Activated CD4-positive, CD25-positive, alpha-beta regulatory T cell treated with anti-CD3 and anti-CD28 coated beads, Interleukin-2, amount 50 U/mL, for 72 hours (primary cell): Measurements from ENCODE around the gene DPY30.
"Not testable (repeated sequence)": the region's sequence is repeated elsewhere in the genome, so short reads cannot be mapped to it uniquely, and the experiment has no call there.

Source experiments
- DNase-seq: peaks from one replicate; pipeline ENCODE4 v3.0.0; 2021

Gene DPY30

DNA sequence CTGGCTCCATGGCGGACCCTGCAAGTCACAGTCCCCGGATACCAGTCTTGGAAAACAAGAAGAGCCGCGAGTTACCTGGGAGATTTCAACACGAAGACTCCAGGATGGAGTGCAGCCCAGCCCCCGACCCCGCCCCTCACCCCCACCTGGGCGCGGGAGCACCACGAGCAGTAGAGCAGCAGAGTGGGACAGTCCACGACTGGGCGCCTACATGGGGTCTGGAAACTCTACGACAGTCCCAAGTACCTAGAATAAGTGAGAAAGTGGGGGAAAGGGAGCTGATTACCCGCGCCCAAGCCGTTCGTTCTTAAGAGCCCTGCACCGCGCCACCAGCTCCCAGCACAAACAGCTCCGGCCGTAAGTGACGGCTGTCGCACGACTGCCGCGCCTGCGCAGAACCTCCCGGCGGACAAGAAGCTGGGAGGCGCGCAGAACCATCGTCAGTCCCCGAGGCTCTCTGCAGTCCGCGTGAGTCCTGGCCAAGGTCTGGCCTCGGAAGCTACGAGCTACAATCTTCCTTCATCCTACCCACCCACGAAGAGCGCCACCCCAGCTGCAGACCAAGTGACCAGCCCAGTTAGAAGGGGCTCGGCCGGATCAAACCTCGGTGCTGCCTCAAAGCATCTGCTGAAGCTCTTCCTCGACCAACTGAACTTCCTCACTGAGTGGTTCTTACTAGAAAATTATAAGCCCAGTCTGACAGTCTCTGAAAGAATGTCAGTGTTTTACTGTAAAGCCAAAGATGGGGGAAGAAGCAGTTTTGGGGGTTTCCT lies at the start of gene DPY30:
Gene DPY30, minus strand, starts transcription at position 359 of the 773 bp plus-strand sequence. Its CDS starts 349 bp downstream, at position 10.
- peak; percentile 90 for DNase-seq

DNA sequence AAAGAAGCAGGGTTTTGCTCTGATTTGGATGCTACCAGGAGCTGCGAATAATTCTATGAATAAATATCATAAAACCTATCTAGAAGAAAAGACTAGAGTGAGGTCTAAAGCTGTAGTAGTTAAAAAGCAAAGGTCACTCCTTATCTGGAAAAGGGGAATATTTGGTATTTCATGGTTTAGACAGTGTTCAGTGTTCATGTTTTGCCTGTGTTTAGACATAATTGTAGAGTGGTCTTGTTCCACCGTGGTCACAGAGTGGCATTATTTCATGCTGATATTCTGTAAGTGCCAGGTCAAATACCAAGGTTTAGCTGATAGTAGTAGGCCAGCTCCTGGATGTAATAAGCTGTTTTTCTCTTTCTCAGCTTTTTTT lies 34.5 kb upstream of the DPY30 start:
- DNase-seq = no peak

DNA sequence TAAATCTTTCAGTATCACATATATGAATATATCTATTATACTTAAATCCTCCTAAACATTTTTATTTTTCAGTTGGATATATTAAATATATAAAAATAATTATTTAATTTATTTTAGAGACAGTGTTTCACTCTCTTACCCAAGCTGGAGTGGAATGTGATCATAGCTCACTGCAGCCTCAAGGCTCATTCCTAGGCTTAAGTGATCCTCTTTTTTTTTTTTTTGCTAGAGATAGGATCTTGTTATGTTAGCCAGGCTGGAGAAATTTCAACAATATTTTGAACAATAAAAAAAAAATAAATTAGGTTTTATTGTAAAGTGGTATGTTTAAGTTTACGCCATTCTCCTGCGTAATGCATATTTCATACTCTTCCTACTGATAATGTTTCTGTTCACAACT lies 27.9 kb upstream of the DPY30 start:
- no peak for DNase-seq

DNA sequence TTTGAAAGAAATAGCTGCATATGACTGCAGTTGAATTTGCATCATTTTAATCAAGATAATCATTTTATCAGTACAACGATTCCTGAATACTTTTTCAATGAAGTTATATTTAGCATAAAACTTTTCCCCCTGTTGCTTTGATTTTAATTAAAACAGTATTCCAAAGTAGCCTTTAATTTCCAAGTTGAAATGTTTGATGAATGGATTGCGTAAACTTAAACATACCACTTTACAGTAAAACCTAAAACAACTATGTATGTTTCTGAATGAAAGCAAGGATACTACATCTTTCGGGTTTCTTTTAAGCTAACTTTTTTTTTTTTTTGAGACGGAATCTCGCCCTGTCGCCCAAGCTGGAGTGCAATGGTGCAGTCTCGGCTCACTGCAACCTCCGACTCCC lies 25.1 kb upstream of the DPY30 start:
- DNase-seq = no peak

DNA sequence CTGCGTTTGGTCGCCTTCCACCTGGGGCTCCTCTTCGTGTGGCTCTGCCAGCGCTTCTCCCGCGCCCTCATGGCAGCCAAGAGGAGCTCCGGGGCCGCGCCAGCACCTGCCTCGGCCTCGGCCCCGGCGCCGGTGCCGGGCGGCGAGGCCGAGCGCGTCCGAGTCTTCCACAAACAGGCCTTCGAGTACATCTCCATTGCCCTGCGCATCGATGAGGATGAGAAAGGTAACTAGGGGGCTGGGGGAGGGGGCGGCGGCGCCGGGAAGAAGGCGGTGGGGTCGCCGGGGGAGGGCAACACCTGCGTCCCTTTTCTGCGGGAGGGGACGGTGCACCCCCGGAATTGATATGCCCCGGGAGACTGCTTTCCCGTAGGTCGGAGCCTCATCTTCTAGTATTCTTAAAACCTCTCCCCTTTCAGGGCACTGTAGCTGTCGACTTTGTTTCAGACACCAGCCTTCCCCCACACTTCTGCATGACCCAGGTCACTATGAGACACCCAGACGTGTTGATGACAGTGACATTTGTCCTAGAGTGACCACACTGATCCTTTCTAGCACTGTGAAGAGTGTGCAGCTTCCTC lies 24.5 kb upstream of the DPY30 start:
- DNase-seq = no peak

DNA sequence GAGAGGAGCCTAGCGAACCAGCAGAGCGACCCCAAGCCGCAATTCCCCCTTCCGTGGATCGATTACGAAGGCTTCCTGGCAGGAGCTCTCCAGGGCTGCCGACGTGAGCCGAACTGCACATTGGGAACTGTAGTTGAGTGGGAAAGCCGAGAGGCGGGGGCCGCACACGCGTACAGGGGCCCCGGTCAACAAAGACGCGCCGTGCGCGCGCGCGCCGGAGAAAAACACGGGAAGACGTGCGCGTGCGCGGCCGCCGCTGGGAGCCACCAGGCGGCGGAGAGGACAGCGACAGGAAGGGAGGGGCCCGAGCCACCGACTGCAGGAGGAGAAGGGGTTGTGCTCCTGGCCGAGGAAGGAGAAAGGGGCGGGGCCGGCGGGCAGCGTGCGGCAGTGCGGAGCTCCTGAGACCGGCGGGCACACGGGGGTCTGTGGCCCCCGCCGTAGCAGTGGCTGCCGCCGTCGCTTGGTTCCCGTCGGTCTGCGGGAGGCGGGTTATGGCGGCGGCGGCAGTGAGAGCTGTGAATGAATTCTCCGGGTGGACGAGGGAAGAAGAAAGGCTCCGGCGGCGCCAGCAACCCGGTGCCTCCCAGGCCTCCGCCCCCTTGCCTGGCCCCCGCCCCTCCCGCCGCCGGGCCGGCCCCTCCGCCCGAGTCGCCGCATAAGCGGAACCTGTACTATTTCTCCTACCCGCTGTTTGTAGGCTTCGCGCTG lies 23.9 kb upstream of the DPY30 start, which contains the start of gene SPAST:
Gene SPAST, plus strand, starts transcription at position 247 of the 711 bp plus-strand sequence. Its CDS starts 276 bp downstream, at position 523.
- peak; percentile 97 for DNase-seq

DNA sequence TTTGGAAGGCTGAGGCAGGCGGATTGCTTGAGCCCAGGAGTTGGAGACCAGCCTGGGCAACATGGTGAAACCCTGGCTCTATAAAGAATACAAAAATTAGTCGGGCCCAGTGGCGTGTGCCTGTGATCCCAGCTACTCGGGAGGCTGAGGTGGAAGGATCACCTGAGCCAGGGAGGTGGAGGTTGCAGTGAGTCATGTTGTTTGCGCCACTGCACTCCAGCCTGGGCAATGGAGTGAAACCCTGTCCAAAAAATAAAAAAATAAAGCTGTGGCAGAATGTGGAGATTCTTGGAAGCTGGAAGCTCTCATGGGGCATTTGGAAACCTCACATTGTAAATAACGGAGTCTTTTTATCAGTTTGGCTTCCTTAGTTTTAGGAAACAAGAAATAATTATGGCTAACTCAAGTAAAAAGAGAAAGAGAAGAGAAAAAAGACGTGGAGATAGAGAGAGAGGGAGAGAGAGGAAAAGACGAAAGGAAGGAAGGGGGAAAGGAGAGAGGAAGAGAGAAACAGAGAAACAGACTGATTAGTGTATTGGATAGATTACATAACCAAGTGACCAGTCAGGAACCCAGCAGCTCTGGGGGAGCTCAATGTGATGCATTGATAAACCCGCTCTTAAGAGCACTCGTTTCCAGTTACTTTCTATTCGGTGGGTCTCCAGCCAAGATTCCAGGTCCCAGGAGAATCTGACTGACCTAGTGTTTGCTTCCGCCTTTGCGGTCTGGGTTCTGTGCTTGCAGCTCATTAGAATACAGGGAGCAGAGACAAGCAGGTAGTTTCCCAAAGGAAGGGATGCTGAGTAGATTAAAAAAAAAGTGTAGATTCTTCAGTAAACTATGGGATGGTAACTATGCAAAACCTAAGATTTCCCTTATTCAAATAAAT lies 22.6 kb upstream of the DPY30 start:
- DNase-seq = no peak

DNA sequence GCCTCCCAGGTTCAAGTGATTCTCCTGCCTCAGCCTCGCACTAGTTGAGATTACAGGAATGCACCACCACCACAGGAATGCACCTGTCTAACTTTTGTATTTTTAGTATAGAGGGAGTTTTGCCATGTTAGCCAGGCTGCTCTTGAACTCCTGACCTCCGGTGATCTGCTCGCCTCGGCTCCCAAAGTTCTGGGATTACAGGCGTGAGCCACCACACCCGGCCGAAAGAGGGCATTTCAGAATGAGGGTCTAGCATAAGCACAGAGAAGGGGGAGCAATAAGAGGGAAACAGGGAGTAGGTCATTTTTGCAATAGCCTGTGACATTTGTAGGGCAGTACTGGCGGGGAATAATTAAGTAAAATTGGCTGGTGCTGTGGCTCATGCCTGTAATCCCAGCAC lies 21.8 kb upstream of the DPY30 start:
- no peak for DNase-seq

DNA sequence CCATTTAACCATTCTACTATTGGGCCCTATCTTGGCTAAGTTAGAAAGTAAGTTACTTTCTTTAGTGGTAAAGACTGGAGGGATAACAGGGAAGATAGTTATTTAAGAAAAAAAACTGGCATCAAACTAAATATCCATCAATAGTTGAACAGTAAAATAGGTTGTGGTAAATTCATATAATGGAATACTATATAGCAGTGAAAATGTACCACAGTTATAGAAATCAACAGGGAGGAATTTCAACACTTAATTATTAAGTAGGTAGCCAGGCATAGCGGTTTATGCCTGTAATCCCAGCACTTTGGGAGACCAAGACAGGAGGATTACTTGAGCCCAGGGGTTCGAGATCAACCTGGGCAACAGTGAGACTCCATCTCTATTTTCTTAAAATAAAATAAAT lies 20.7 kb upstream of the DPY30 start:
- DNase-seq = no peak

DNA sequence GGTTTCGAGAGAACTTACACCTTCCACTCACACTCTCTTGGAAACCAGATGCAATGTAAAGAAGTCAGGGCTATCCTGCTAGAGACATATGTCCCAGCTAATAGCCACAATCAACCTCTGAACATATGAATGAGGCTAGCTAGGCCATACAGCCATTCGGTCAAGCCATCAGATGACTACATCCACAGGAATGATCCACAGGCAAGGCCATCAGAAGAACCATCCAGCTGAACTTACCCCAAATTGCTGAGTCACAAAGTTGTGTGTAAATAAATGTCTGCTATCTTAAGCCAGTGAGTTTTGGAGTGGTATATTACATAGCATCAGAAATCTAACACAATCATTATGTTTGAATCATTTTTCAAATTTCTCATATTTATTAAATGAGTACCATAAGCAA lies 18.5 kb upstream of the DPY30 start:
- no peak for DNase-seq

DNA sequence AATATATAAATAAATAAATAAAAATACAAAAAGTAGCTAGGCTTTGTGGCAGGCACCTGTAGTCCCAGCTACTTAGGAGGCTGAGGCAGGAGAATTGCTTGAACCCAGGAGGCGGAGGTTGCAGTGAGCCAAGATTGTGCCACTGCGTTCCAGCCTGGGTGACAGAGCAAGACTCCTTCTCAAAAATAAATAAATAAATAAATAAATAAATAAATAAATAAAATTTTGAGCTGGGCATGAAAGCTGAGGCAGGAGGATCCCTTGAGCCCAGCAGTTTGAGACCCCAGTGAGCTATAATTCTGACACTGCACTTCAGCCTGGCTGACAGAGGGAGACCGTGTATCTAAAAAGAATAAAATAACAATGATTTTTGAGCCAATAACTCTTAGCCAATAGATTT lies 15.0 kb upstream of the DPY30 start:
- DNase-seq = not testable (repeated sequence)

DNA sequence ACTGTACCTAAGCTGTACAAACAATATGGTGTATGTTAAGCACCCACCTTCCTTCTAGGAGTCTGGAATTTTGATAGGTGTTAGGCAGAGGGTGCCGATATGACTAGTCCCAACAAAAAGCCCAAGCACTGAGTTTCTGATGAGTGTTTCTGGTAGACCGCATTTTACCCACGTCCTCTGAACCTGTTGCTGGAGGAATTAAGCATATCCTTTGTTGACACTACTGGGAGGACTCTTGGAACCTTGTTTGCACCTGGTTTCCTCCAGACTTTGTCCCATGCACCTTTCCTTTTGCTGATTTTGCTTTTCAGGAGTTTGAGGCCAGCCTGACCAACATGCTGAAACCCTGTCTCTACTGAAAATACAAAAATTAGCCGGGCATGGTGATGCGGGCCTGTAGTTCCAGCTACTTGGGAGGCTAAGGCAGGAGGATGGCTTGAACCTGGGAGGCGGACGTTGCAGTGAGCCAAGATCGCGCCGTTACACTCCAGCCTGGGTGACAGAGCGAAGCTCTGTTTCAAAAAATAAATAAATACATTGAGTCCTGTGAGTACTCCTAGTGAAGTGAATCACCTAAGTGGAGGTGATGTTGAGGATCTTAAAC lies 12.3 kb upstream of the DPY30 start:
- no peak for DNase-seq

DNA sequence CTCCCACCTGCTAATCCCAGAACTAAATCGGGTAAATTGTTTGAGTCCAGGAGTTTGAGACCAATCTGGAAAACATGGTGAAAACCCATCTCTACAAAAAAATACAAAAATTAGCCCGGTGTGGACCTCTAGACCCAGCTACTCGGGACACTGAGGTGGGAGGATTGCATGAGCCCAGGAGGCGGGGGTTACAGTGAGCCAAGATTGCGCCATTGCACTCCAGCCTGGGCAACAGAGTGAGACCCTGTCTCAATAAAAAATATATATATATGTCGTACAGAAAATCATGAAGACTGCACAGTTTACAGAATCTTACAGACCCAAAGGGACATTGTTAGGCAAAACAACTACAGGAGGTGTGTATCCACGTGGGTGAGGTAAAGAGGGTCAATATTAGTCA lies 4.0 kb upstream of the DPY30 start:
- DNase-seq = no peak

DNA sequence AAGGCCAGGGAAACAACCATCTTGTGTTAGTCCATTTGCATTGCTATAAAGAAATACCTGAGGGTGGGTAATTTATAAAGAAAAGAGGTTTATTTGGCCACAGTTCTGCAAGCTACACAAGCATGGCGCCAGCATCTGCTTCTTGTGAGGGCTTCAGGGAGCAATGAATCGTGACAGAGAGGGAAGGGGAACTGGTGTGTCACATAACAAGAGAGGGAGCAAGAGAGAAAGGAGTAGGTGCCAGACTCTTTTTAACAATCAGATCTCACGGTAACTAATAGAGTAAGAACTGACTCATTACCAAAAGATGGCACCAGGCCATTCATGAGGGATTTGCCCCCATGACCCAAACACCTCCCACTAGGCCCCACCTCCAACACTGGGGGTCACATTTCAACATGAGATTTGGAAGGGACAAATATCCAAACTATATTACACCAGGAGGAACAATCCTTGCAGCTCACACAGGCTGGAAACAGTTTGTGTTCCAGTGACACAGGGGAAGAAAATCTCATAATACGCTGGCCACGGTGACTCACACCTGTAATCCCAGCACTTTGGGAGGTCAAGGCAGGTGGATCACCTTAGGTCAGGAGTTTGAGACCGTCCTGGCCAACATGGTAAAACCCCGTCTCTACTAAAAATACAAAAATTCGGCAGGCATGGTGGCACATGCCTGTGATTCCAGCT lies 5.3 kb downstream of the DPY30 start:
- not testable (repeated sequence) for DNase-seq

DNA sequence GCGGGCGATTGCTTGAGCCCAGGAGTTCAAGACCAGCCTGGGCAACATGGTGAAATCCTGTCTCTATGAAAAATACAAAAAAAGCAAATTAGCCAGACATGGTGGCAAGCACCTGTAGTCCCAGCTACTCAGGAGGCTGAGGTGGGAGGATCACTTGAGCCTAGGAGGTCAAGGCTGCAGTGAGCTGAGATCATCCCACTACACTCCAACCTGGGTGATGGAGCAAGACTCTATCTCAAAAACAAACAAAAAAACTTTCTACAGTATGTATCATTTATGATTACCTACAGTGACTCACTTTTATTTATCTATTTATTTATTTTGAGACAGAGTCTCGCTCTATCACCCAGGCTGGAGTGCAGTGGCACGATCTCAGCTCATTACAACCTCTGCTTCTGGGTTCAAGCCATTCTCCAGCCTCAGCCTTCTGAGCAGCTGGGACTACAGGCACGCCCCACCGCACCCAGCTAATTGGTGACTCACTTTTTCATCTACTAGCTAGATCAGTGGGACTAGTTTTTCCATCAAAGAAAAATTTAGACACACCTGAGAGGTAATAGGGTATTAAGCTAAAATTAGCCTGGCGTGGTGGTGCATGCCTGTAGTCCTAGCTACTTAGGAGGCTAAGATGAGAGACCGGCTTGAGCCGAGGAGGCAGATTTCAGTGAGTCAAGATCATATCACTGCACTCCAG lies 20.7 kb downstream of the DPY30 start:
- DNase-seq = not testable (repeated sequence)

DNA sequence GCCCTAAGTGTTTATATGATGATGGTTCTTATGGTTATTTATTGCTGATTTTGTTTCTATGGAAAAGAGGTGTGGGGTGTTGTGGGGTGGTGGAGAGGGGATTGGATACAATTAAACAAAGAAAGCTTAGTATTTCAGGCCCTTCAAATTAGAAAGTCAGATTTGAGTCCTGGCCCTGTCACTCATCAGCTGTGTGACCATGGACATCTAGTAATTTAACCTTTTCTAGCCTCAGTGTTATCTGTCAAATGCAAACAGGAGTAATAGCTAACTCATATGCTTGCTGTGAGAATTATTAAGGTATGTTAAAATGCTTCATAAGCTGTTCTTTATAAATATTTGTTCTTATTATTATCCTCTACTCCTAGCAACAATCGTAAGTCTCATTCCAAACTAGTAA lies 26.7 kb downstream of the DPY30 start:
- no peak for DNase-seq

DNA sequence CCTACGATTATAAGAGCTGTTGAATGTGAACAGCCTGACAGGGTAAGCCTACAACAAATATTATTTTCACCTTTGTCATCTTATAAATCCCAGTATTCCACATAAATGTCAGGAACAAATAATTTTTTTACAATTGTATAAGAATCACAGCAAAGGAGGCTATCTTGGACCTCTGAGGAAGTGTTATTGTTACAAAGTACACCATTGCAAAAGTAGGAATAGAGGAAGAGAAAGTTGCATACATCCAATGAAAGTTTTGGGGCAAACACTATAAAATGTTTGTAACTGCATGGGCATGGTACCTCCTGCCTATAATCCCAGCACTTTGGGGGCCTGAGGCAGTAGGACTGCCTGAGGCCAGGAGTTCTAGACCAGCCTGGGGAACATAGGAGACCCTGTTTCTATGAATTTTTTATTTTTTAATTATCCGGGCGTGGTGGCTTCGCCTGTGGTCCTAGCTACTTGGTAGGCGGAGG lies 28.1 kb downstream of the DPY30 start:
- no peak for DNase-seq

DNA sequence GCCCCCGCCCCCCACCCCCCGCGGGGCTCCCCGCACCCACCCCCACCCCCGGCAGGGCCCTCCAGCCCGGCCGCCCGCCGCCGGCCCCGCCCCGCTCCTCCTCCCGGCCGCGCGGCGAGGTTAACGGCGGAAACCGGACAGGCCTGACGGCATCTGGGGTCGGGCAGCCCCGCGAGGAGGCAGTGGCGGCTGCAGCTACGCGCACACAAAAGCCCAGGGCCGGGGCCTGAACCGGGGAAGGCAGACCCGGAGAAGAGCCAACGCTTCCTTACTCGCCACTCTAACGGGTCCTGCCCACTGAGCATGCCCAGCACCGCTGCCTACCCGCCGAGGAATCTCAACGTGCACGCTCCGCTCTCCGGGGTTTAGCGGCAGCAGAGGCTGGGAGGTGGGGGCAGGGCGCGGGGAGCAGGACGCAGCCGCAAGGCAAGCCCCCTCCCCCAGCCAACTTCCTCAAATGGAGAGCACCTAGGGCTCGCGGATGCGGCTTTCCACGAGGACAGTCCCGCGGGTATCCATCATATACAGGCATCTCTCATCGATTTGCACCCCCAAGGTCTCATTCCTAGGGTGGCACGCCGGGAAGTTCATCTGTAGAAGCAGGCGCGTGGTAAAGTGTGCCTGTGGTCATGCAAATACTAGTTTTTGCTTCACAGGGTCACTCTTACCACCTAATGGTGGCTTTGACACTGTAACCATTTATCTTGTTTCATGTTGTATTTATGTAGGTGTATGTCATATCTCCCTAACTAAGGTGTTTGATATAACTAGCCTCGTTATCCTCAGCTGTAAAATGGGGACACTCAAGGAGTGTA lies 28.7 kb downstream of the DPY30 start, which contains the start of gene MEMO1:
Gene MEMO1, minus strand, starts transcription at position 339 of the 815 bp plus-strand sequence. CDS start 761 bp downstream, outside the sequence.
- DNase-seq = peak; percentile 86

DNA sequence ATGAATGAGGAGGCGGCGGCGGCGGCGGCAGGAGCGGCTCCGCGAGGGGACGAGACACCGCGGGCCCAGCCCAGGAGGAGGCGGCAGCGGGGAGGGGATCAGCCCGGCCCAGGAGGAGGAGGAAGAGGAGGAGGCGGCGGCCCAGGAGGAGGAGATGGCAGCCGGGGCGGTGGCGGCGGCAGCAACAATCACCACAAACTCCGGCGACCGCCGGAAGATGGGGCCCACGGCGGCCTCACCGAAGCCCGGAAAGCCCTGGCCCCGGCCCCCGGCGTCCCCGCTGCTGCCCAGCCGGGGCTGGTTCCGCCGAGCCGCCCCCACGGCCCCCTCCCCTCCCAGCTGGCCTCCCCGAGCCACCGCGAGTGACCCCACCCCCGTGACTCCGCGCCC lies 29.3 kb downstream of the DPY30 start:
- peak; percentile 69 for DNase-seq
